Esophagus squamous epithelium (tissue), 4 donors: Measurements from ENCODE around the gene ARMH3.

Experiments used
- CTCF ChIP-seq, 6 experiments: fragments of 450-650 bp in 4 of 6; fragments of 200-600 bp in 2 of 6; sonication (generic) in 2 of 6; IDR thresholded peaks; one replicate each; pipeline ENCODE4 v1.5.1; 2016 to 2019; ENCODE audit warnings: antibody characterized with exemption in 6 of 6, mild to moderate bottlenecking in 4 of 6, moderate library complexity in 4 of 6
- POLR2A ChIP-seq, 4 donors: fragments of 450-650 bp; IDR thresholded peaks; one replicate each; pipeline ENCODE4 v1.6.1; 2017; ENCODE audit warnings: antibody characterized with exemption in 4 of 4, mild to moderate bottlenecking in 4 of 4, moderate library complexity in 3 of 4

GRCh38 chr10:101934686-101935305 is 121.2 kb downstream of the ARMH3 start:
- TF ChIP-seq CTCF (IDR thresholded peaks at IDR 0.05) (no peak), POLR2A (IDR thresholded peaks at IDR 0.05) (no peak)
